ENCODE measurements around the gene MEF2B. TPM values are rescaled to one million over a fixed set of nuclear protein-coding genes. Genes with fewer than 3 reads are reported as not detected.
A peak's percentile ranks its signal among the peaks of the same experiment; 100 is the strongest.

Gene MEF2B
- total and polyA plus RNA-seq, 12 donors, result 0.42 to 6.0 (median 1.4) TPM; not detected in 4

GRCh38 chr19:19098703-19099632 lies 71.1 kb downstream of the MEF2B start:
- Histone ChIP-seq H3K9me3 (replicated peaks in 1 of 3) (no peaks in the 10 kb centered on the region), H3K36me3 (replicated peaks in 1 of 2) (no peaks in the 10 kb centered on the region), H3K27ac (no peak overlapping the region), H3K27me3 (no peaks in the 10 kb centered on the region), H3K4me3 (no peak overlapping the region), H3K4me1 (replicated peaks in 1 of 2) (no peaks in the 10 kb centered on the region)
- WGBS, 4 donors, result 86 to 88% (median 87%) methylated on average over 15 to 18 of the region's 18 CpGs
- peak in 3 of 7 donors; percentile 34 to 50 (median 35) for DNase-seq
- TF ChIP-seq, protein P1, sequence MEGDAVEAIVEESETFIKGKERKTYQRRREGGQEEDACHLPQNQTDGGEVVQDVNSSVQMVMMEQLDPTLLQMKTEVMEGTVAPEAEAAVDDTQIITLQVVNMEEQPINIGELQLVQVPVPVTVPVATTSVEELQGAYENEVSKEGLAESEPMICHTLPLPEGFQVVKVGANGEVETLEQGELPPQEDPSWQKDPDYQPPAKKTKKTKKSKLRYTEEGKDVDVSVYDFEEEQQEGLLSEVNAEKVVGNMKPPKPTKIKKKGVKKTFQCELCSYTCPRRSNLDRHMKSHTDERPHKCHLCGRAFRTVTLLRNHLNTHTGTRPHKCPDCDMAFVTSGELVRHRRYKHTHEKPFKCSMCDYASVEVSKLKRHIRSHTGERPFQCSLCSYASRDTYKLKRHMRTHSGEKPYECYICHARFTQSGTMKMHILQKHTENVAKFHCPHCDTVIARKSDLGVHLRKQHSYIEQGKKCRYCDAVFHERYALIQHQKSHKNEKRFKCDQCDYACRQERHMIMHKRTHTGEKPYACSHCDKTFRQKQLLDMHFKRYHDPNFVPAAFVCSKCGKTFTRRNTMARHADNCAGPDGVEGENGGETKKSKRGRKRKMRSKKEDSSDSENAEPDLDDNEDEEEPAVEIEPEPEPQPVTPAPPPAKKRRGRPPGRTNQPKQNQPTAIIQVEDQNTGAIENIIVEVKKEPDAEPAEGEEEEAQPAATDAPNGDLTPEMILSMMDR (IDR thresholded peaks at IDR 0.05), result no peak
- TF ChIP-seq POLR2A (IDR thresholded peaks at IDR 0.05), result no peak
- intact Hi-C loops (cut with DNase I), result no loop called here

DNA sequence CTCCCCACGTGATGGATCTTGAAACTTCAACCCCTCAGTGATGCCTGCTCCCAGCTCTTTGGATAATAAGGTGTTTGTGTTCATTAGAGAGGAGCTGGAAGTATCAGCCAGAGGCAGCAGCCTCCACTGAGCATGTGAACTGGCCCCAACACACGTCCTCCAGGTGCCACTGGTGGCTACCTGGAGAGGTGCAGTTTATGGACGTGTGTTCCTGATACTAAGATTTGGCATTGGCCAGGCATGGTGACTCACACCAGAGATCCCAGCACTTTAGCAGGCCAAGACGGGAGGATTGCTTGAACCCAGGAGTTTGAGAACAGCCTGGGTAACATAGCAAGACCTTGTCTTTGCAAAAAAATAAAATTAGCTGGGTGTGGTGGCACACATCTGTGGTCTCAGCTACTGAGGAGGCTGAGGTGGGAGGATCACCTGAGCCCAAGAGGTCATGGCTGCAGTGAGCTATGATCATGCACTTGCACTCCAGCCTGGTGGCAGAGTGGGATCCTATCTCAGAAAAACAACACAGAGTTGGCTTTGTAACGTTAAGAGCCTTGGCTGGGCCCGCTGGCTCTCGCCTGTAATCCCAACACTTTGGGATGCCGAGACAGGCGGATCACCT lies 71.9 kb downstream of the MEF2B start:
- H3K4me1 ChIP-seq (replicated peaks in 1 of 2), result no peaks in the 10 kb centered on the region
- H3K27me3 ChIP-seq, result no peaks in the 10 kb centered on the region
- H3K27ac ChIP-seq, result no peak overlapping the region
- DNase-seq, result no peak
- H3K9me3 ChIP-seq (replicated peaks in 1 of 3), result no peaks in the 10 kb centered on the region
- H3K4me3 ChIP-seq, result no peak overlapping the region
- 82 to 85% (median 83%) methylated on average over 8 to 9 of the region's 9 CpGs for WGBS, 4 donors
- H3K36me3 ChIP-seq (replicated peaks in 1 of 2), result no peaks in the 10 kb centered on the region
- intact Hi-C loops (cut with DNase I), result no loop called here
- no peak for TF ChIP-seq POLR2A (IDR thresholded peaks at IDR 0.05)
- TF ChIP-seq, protein P1 (IDR thresholded peaks at IDR 0.05), result no peak

DNA sequence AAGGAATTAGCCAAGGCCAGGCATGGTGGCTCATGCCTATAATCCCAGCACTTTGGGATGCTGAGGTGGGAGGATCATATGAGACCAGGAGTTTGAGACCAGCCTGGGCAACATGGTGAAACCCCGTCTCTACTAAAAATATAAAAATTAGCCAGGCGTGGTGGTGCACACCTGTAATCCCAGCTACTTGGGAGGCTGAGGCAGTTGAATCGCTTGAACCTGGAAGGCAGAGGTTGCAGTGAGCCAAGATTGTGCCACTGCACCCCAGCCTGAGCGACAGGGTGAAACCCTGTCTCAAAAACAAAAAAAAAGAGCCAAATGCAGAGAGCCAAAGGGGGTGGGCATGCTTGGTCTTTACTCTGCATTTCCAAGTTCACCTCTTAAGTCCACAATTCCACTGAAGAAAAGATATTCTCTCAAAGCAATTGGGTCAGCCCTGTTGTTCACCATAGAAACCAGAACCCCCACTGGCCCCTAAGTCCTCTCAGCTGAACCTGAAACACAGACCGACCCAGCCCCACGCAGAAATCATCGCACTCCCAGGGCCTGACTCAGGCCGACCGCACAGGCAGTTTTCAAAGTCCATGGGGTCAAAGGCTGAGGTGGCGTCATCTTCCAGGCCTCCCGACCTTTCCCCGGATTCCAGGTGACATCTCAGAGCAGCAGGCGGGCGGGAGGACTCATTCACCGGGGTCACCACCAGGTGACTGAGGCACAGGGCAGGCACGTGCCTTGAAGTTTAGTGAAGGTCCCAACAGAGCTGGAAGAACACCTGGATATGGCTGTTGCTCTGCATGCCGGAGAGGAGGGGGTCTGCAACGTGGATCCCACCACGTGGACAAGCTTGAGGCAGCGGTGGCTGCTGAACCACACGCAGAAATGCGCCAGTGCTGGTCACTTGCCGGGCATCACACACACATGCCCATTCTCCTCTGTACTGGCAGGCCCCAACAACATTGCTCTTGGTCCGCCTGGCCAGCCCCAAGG lies 73.1 kb downstream of the MEF2B start:
- Histone ChIP-seq H3K27me3 (no peaks in the 10 kb centered on the region), H3K4me3 (no peak overlapping the region), H3K9me3 (replicated peaks in 1 of 3) (no peaks in the 10 kb centered on the region), H3K4me1 (replicated peaks in 1 of 2) (no peaks in the 10 kb centered on the region), H3K27ac (no peak overlapping the region), H3K36me3 (replicated peaks in 1 of 2) (no peaks in the 10 kb centered on the region)
- TF ChIP-seq, protein P1 (IDR thresholded peaks at IDR 0.05), result no peak
- TF ChIP-seq POLR2A (IDR thresholded peaks at IDR 0.05), result no peak
- 92 to 97% (median 94%) methylated on average over 7 to 24 of the region's 24 CpGs for WGBS, 4 donors
- intact Hi-C loops (cut with DNase I), result no loop called here
- no peak for DNase-seq

Data from adrenal gland (tissue), 12 donors.